ENCODE results near the gene SYNPR. TPM values are rescaled to one million over a fixed set of nuclear protein-coding genes. Genes with fewer than 3 reads are reported as not detected.
"Not testable (repeated sequence)": the region's sequence is repeated elsewhere in the genome, so short reads cannot be mapped to it uniquely, and the experiment has no call there.

Gene SYNPR
- not detected in 2 replicates for total RNA-seq

- no peak for DNase-seq (ENCODE audit: low read depth, low spot score)
Observed at GRCh38 chr3:63278171-63279004, at the start of gene SYNPR. Gene SYNPR, plus strand, starts transcription at chr3:63278308.

- no peak for DNase-seq (ENCODE audit: low read depth, low spot score)
Observed at GRCh38 chr3:63228677-63229076, 49.4 kb upstream of the SYNPR start.

- no peak for DNase-seq (ENCODE audit: low read depth, low spot score)
Observed at GRCh38 chr3:63230146-63230545, 48.0 kb upstream of the SYNPR start.

GRCh38 chr3:63231643-63232042 is 46.5 kb upstream of the SYNPR start:
- DNase-seq (ENCODE audit: low read depth, low spot score), result no peak

- no peak for DNase-seq (ENCODE audit: low read depth, low spot score)
Observed at GRCh38 chr3:63232764-63233396, 45.2 kb upstream of the SYNPR start.

- DNase-seq (ENCODE audit: low read depth, low spot score), result no peak
Observed at GRCh38 chr3:63240381-63240902, 37.7 kb upstream of the SYNPR start.

GRCh38 chr3:63242124-63242523 is 36.0 kb upstream of the SYNPR start:
- DNase-seq (ENCODE audit: low read depth, low spot score), result no peak

- no peak for DNase-seq (ENCODE audit: low read depth, low spot score)
Observed at GRCh38 chr3:63244486-63244885, 33.6 kb upstream of the SYNPR start.

GRCh38 chr3:63245726-63246241 is 32.3 kb upstream of the SYNPR start:
- no peak for DNase-seq (ENCODE audit: low read depth, low spot score)

- no peak for DNase-seq (ENCODE audit: low read depth, low spot score)
Observed at GRCh38 chr3:63248015-63248414, 30.1 kb upstream of the SYNPR start.

- no peak for DNase-seq (ENCODE audit: low read depth, low spot score)
Observed at GRCh38 chr3:63251499-63251898, 26.6 kb upstream of the SYNPR start.

- DNase-seq (ENCODE audit: low read depth, low spot score), result not testable (repeated sequence)
Observed at GRCh38 chr3:63255819-63256218, 22.3 kb upstream of the SYNPR start.

- DNase-seq (ENCODE audit: low read depth, low spot score), result no peak
Observed at GRCh38 chr3:63264716-63265115, 13.4 kb upstream of the SYNPR start.

- no peak for DNase-seq (ENCODE audit: low read depth, low spot score)
Observed at GRCh38 chr3:63274359-63274758, 3.7 kb upstream of the SYNPR start.

GRCh38 chr3:63279005-63279841 is 1.1 kb downstream of the SYNPR start:
- no peak for DNase-seq (ENCODE audit: low read depth, low spot score)

- DNase-seq (ENCODE audit: low read depth, low spot score), result no peak
Observed at GRCh38 chr3:63287610-63288009, 9.5 kb downstream of the SYNPR start.

GRCh38 chr3:63290686-63291085 is 12.6 kb downstream of the SYNPR start:
- DNase-seq (ENCODE audit: low read depth, low spot score), result no peak

GRCh38 chr3:63294332-63294731 is 16.2 kb downstream of the SYNPR start:
- DNase-seq (ENCODE audit: low read depth, low spot score), result no peak

GRCh38 chr3:63295356-63295755 is 17.2 kb downstream of the SYNPR start:
- no peak for DNase-seq (ENCODE audit: low read depth, low spot score)

GRCh38 chr3:63295806-63296205 is 17.7 kb downstream of the SYNPR start:
- no peak for DNase-seq (ENCODE audit: low read depth, low spot score)

- no peak for DNase-seq (ENCODE audit: low read depth, low spot score)
Observed at GRCh38 chr3:63296249-63296648, 18.1 kb downstream of the SYNPR start.

- no peak for DNase-seq (ENCODE audit: low read depth, low spot score)
Observed at GRCh38 chr3:63303238-63303637, 25.1 kb downstream of the SYNPR start.
